ENCODE data around the gene IGFL4.

IGFL4 gene

GRCh38 chr19:46023311-46023779, 17.5 kb downstream of the IGFL4 start (continued):
- TF ChIP-seq GLI4 (tag by site-specific recombination; IDR thresholded peaks at IDR 0.05) (no peak), ZNF341 (tag by site-specific recombination; IDR thresholded peaks at IDR 0.05; ENCODE audit: low read depth) (no peak), ZNF148 (tag by site-specific recombination; IDR thresholded peaks at IDR 0.05; ENCODE audit: borderline replicate concordance) (no peak), ZNF362 (tag by site-specific recombination; IDR thresholded peaks at IDR 0.05) (no peak), HOXC10 (CRISPR knock-in tag; IDR thresholded peaks at IDR 0.05) (no peak), ZNF549 (tag by site-specific recombination; IDR thresholded peaks at IDR 0.05) (no peak)
- TF ChIP-seq, protein P1, sequence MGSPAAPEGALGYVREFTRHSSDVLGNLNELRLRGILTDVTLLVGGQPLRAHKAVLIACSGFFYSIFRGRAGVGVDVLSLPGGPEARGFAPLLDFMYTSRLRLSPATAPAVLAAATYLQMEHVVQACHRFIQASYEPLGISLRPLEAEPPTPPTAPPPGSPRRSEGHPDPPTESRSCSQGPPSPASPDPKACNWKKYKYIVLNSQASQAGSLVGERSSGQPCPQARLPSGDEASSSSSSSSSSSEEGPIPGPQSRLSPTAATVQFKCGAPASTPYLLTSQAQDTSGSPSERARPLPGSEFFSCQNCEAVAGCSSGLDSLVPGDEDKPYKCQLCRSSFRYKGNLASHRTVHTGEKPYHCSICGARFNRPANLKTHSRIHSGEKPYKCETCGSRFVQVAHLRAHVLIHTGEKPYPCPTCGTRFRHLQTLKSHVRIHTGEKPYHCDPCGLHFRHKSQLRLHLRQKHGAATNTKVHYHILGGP (tag by site-specific recombination; IDR thresholded peaks at IDR 0.05): no peak

- Histone ChIP-seq H3K4me3 (ENCODE audit: low read depth, low read length) (no peak within 1 kb of the TSS), H3K4me1 (ENCODE audit: control insufficient read depth, insufficient read depth, low read length) (no peaks in the 10 kb centered on the region; the same call in 1 of the 2 replicates), H3K36me3 (ENCODE audit: control insufficient read depth in 2 of 2, insufficient read depth in 1 of 2, low read length in 2 of 2) (peaks cover 0 to 5% of the 10 kb centered on the region in 2 experiments; a peak in 1 of 3 replicates), H3K9me3 (ENCODE audit: control insufficient read depth, insufficient read depth, low read depth, low read length) (no peaks in the 10 kb centered on the region; the same call in 1 of the 2 replicates), H3K27ac (ENCODE audit: extremely low read depth, low read depth, low read length) (no peak within 1 kb of the TSS)
- ChIA-PET CTCF (interaction anchor here (0.9 to 21.8 kb wide), 2 partner anchors 40 to 57 kb away, joined by 3 to 625 read pairs; no protein-coding TSS in a partner anchor), POLR2A (no interaction called here)
- TF ChIP-seq, protein P2, sequence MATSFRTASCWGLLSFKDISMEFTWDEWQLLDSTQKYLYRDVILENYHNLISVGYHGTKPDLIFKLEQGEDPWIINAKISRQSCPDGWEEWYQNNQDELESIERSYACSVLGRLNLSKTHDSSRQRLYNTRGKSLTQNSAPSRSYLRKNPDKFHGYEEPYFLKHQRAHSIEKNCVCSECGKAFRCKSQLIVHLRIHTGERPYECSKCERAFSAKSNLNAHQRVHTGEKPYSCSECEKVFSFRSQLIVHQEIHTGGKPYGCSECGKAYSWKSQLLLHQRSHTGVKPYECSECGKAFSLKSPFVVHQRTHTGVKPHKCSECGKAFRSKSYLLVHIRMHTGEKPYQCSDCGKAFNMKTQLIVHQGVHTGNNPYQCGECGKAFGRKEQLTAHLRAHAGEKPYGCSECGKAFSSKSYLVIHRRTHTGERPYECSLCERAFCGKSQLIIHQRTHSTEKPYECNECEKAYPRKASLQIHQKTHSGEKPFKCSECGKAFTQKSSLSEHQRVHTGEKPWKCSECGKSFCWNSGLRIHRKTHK (tag by site-specific recombination; IDR thresholded peaks at IDR 0.05): no peak
- no peak for TF ChIP-seq ZNF146 (tag by site-specific recombination; IDR thresholded peaks at IDR 0.05)
- TF ChIP-seq HOXC10 (CRISPR knock-in tag; IDR thresholded peaks at IDR 0.05): no peak
- TF ChIP-seq, protein P3, sequence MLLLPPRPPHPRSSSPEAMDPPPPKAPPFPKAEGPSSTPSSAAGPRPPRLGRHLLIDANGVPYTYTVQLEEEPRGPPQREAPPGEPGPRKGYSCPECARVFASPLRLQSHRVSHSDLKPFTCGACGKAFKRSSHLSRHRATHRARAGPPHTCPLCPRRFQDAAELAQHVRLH (tag by site-specific recombination; IDR thresholded peaks at IDR 0.05): no peak
- no peak for TF ChIP-seq SETDB1 (IDR thresholded peaks at IDR 0.05; ENCODE audit: insufficient read length, low read length)
- TF ChIP-seq ZNF610 (tag by site-specific recombination; IDR thresholded peaks at IDR 0.05; ENCODE audit: borderline replicate concordance): no peak
These were observed 18.1 kb downstream of the IGFL4 start, which contains the start of gene PGLYRP1 for GRCh38 chr19:46022431-46023310. TSS of gene PGLYRP1 (minus strand) at chr19:46023053. CDS start at chr19:46023021, 32 bp downstream.

DNA sequence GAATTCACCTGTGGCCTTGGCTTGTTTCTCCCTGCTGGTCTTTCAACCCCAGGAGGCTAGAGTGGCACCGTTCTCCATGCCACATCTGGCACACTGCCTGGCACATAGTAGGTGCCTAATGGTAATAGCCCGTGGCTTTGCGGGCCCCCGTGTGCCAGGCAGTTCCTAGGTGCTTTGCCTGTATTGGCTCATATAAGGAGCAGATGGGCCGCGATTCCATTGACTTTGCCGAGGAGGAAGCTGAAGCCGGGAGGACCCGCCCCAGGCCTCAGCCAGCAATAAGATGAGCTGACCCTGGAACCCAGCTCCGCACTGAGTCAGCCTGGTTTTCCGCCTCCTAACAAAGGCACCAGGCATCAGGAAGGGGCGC, 18.8 kb downstream of the IGFL4 start:
- TF ChIP-seq ZFP37 (tag by site-specific recombination; IDR thresholded peaks at IDR 0.05) (no peak), ZNF701 (tag by site-specific recombination; IDR thresholded peaks at IDR 0.05) (no peak), ZNF433 (tag by site-specific recombination; IDR thresholded peaks at IDR 0.05; ENCODE audit: low read depth) (no peak), ZNF223 (tag by site-specific recombination; IDR thresholded peaks at IDR 0.05) (no peak)
- TF ChIP-seq, protein P4, sequence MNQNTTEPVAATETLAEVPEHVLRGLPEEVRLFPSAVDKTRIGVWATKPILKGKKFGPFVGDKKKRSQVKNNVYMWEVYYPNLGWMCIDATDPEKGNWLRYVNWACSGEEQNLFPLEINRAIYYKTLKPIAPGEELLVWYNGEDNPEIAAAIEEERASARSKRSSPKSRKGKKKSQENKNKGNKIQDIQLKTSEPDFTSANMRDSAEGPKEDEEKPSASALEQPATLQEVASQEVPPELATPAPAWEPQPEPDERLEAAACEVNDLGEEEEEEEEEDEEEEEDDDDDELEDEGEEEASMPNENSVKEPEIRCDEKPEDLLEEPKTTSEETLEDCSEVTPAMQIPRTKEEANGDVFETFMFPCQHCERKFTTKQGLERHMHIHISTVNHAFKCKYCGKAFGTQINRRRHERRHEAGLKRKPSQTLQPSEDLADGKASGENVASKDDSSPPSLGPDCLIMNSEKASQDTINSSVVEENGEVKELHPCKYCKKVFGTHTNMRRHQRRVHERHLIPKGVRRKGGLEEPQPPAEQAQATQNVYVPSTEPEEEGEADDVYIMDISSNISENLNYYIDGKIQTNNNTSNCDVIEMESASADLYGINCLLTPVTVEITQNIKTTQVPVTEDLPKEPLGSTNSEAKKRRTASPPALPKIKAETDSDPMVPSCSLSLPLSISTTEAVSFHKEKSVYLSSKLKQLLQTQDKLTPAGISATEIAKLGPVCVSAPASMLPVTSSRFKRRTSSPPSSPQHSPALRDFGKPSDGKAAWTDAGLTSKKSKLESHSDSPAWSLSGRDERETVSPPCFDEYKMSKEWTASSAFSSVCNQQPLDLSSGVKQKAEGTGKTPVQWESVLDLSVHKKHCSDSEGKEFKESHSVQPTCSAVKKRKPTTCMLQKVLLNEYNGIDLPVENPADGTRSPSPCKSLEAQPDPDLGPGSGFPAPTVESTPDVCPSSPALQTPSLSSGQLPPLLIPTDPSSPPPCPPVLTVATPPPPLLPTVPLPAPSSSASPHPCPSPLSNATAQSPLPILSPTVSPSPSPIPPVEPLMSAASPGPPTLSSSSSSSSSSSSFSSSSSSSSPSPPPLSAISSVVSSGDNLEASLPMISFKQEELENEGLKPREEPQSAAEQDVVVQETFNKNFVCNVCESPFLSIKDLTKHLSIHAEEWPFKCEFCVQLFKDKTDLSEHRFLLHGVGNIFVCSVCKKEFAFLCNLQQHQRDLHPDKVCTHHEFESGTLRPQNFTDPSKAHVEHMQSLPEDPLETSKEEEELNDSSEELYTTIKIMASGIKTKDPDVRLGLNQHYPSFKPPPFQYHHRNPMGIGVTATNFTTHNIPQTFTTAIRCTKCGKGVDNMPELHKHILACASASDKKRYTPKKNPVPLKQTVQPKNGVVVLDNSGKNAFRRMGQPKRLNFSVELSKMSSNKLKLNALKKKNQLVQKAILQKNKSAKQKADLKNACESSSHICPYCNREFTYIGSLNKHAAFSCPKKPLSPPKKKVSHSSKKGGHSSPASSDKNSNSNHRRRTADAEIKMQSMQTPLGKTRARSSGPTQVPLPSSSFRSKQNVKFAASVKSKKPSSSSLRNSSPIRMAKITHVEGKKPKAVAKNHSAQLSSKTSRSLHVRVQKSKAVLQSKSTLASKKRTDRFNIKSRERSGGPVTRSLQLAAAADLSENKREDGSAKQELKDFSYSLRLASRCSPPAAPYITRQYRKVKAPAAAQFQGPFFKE (tag by site-specific recombination; IDR thresholded peaks at IDR 0.05; ENCODE audit: borderline replicate concordance): no peak
- Histone ChIP-seq H3K4me3 (ENCODE audit: low read depth, low read length) (no peak overlapping the region), H3K36me3 (ENCODE audit: control insufficient read depth in 2 of 2, insufficient read depth in 1 of 2, low read length in 2 of 2) (peaks cover 0 to 5% of the 10 kb centered on the region in 2 experiments; a peak in 1 of 3 replicates), H3K27ac (ENCODE audit: extremely low read depth, low read depth, low read length) (no peak overlapping the region), H3K4me1 (ENCODE audit: control insufficient read depth, insufficient read depth, low read length) (no peaks in the 10 kb centered on the region; the same call in 1 of the 2 replicates), H3K9me3 (ENCODE audit: control insufficient read depth, insufficient read depth, low read depth, low read length) (no peaks in the 10 kb centered on the region; the same call in 1 of the 2 replicates)
- POLR2A ChIA-PET: no interaction called here
- CTCF ChIA-PET: interaction anchor here (0.9 to 21.8 kb wide), 3 partner anchors 38 to 58 kb away, joined by 3 to 625 read pairs (median 3); no protein-coding TSS in a partner anchor
